Left lobe of liver (tissue), 2 donors: ENCODE measurements around the gene LYSET. TPM values are rescaled to one million over a fixed set of nuclear protein-coding genes. Genes with fewer than 3 reads are reported as not detected.
A peak's percentile ranks its signal among the peaks of the same experiment; 100 is the strongest.
"Not testable (repeated sequence)": the region's sequence is repeated elsewhere in the genome, so short reads cannot be mapped to it uniquely, and the experiment has no call there.

Experiments used
- ATAC-seq: fragments of 200-7000 bp; cut with Tn5 transposase; one replicate; pipeline ENCODE4 v1.9.1; 2020; ENCODE audit warnings: mild to moderate bottlenecking, moderate library complexity
- DNase-seq: peaks from one replicate; pipeline ENCODE4 v3.0.0-alpha.2; 2020; ENCODE audit warnings: low spot score
- total RNA-seq: library from RNA; stranded (reverse); gene quantifications from one replicate; pipeline ENCODE4 v1.2.1, GENCODE V29; 2021
- donor health status: DM: no; HTN: no; CAD: no; lungs with moderate emphysema.
- donor health status: DM: no; HTN: yes; CAD: no.

The LYSET gene
- total RNA-seq, 1 donor from 2014 or later, result 8.1 TPM

DNA sequence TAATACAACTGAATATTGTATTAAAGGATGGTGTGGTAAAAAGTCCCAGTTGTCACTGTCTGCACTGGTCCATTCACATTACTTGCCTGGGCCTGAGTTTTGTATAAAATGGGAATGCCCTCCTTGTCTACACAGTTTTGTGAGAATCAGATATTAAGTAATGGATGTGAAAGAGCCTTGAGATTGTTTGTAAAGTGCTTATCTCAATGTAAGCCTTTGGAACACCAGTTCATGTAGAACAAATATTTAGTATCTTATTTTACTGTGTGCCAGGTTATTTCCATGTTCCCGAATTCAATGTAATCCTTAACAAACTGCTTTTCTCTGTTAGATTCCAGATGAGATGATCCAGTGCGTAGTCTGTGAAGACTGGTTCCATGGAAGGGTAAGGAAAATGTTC, 29.5 kb downstream of the LYSET start:
- DNase-seq (no peak), ATAC-seq (no peak)

GRCh38 chr14:93219103-93219726, 34.1 kb downstream of the LYSET start:
- DNase-seq (no peak), ATAC-seq (peak; percentile 94)

GRCh38 chr14:93220509-93220908, 35.4 kb downstream of the LYSET start:
- DNase-seq, result no peak
- ATAC-seq, result no peak

DNA sequence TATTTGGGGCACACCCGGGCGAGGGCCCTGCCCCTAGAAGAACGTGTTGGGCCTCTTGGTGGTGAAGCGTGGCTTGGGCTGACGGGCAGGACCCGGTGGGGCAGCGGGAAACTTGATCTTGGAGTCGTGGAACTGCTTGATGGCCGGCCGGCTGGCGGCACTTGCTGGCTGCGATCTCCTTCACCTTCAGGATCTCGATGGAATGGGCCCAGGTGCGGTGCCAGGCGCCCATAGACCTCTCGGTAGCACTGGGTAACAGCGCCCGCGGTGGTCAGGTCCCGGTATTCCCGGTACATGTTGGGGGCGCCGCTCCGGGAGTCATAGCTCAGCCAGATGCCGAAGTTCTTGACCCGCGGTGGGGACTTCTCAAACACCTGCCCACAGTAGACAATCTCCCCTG, 38.4 kb downstream of the LYSET start:
- DNase-seq, result no peak
- no peak for ATAC-seq

GRCh38 chr14:93228550-93228949, 43.4 kb downstream of the LYSET start:
- DNase-seq (no peak), ATAC-seq (no peak)

DNA sequence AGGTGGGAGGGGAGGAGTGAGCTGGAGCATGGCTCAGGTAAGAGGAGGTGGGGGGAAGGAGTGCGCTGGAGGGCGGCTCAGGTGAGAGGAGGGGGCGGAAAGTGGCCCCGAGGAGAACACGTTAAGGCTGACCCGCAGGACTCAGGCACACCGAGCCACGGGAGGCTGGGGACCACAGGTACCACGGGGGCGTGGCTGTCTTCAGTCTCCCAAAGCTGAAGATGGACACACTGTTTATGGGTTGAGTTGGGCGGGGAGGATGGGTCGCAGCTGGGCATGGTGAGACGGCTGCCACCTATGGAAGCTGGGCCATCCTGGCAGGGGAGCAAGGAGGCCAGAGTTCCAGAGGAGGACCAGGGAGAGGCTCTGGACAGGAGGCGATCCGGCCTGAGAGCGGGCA, 45.4 kb downstream of the LYSET start:
- ATAC-seq (peak; percentile 15), DNase-seq (no peak)

DNA sequence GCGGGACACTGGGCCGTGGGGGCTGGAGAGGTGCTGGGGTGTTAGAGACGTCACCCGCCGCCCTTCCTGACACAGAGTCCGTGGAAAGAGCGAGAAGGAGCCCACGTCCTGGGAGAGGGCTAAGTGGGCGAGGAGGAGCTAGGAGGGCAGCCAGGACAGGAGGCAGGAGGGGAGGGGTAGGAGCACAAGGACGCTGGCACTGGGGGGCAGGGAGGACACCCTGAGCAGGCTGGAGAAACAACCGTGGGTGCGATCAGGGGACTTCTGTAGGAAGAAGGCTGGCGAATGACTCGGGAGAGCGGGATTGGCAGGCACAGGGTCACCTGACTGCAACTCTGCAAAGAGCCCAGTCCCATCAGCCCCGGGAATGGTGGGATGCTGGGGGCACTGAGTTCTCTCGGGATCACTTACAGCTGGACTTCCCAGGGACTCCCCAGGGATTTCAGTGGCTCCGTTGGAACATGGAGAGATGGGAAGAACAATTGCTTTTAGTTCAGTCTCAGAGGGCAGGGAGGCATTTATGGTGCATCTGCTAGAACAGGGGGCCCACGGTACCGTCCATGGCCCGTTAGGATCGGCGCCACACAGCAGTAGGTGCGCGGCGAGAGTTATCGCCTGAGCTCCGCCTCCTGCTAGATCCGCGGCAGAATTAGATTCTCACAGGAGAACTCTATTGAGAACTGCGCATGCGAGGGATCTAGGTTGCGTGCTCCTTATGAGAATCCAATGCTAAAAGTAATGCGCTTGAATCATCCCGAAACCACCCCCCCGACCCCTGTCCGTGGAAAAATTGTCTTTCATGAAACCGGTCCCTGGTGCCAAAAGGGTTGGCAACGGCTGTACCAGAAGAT, 46.2 kb downstream of the LYSET start:
- DNase-seq, result no peak
- ATAC-seq, result peak; percentile 48

DNA sequence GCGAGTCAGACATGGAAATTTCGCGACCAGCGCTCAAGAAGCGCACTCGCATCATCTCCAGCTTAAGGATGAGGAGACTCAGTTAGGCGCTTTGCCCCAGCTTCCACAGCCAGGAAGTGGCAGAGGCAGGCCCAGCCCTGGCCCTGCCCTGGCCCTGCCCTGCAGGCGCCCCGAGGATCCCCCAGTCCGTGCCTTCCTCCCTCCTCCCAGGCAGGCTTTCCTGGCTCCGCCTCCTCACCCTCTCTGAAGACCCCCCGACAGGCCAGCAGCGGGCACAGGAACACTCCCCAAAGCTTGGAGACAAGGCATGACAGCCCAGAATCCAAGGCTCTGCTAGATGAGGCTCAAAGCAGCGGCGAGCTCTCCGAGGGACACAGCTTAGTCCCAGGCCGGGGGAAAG, 47.0 kb downstream of the LYSET start:
- no peak for ATAC-seq
- DNase-seq, result no peak

DNA sequence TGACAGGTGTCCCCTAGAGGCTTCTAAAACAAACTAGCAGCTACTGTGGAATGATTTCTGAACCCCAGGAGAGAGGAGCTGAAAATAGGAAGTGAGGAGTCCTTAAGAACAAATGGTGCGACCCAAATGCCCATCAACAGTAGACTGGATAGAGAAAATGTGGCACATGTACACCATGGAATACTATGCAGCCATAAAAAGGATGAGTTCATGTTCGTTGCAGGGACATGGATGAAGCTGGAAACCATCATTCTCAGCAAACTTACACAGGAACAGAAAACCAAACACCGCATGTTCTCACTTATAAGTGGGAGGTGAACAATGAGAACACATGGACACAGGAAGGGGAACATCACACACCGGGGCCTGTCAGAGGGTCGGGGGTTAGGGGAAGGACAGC, 48.0 kb downstream of the LYSET start:
- ATAC-seq, DNase-seq: not testable (repeated sequence)

- no peak for ATAC-seq
- no peak for DNase-seq
Observed at GRCh38 chr14:93234798-93235197, 49.7 kb downstream of the LYSET start.

Other genes starting within 250 kb of the LYSET start
- 61.3 TPM for gene ITPK1, start 69.4 kb upstream of the LYSET start, total RNA-seq
- gene MOAP1, start 420 bp upstream of the LYSET start, total RNA-seq, result 10.4 TPM
- gene GON7, start 21.7 kb downstream of the LYSET start, total RNA-seq, result 5.0 TPM
- 8.8 TPM for gene UBR7, start 21.9 kb downstream of the LYSET start, total RNA-seq
- 11.0 TPM for gene BTBD7, start 147.7 kb downstream of the LYSET start, total RNA-seq
- not detected for gene COX8C, start 161.9 kb downstream of the LYSET start, total RNA-seq
- 0.03 TPM for gene UNC79, start 245.6 kb downstream of the LYSET start, total RNA-seq